GM06990 (cell line): Measurements from ENCODE around the gene VWA8.

Source experiments
- DNase-seq: peaks from one replicate; pipeline ENCODE4 v3.0.0-alpha.2; 2011; ENCODE audit not compliant: insufficient read length; ENCODE audit errors: extremely low read depth
- H3K27me3 ChIP-seq: replicated peaks from 2 replicates; pipeline ENCODE4 v1.6.0; 2011; ENCODE audit warnings: low read length; ENCODE audit not compliant: control insufficient read depth, insufficient read depth
- H3K36me3 ChIP-seq: 2 replicates; pipeline ENCODE4 v1.5.1; 2011; ENCODE audit warnings: low read length; ENCODE audit not compliant: control insufficient read depth, insufficient read depth
- H3K4me3 ChIP-seq: replicated peaks from 2 replicates; pipeline ENCODE4 v1.5.1; 2011; ENCODE audit warnings: low read depth, mild to moderate bottlenecking, control low read depth, low read length
- CTCF ChIP-seq: IDR thresholded peaks from 2 replicates; pipeline ENCODE4 v1.5.1; 2011; ENCODE audit warnings: low read length, control low read depth, mild to moderate bottlenecking, inconsistent platforms; ENCODE audit not compliant: insufficient read depth, poor library complexity, severe bottlenecking

The VWA8 gene

GRCh38 chr13:41562541-41563178 is 398.2 kb downstream of the VWA8 start:
- Histone ChIP-seq H3K27me3 (no peaks in the 10 kb centered on the region), H3K36me3 (no peaks in the 10 kb centered on the region), H3K4me3 (no peak overlapping the region)
- TF ChIP-seq CTCF: no peak
- DNase-seq: no peak

- no peaks in the 10 kb centered on the region for H3K36me3 ChIP-seq
- H3K27me3 ChIP-seq: no peaks in the 10 kb centered on the region
- TF ChIP-seq CTCF: no peak
- no peak for DNase-seq
- H3K4me3 ChIP-seq: no peak overlapping the region
Measured at GRCh38 chr13:41562083-41562482, 398.8 kb downstream of the VWA8 start.

GRCh38 chr13:41561170-41561569 is 399.7 kb downstream of the VWA8 start:
- DNase-seq: no peak
- H3K27me3 ChIP-seq: no peaks in the 10 kb centered on the region
- no peak for TF ChIP-seq CTCF
- no peak overlapping the region for H3K4me3 ChIP-seq
- H3K36me3 ChIP-seq: no peaks in the 10 kb centered on the region

- H3K27me3 ChIP-seq: no peaks in the 10 kb centered on the region
- DNase-seq: no peak
- H3K36me3 ChIP-seq: no peaks in the 10 kb centered on the region
- no peak for TF ChIP-seq CTCF
- no peak overlapping the region for H3K4me3 ChIP-seq
Measured at GRCh38 chr13:41558781-41559560, 401.9 kb downstream of the VWA8 start.

GRCh38 chr13:41557719-41558118 is 403.2 kb downstream of the VWA8 start:
- H3K27me3 ChIP-seq: no peaks in the 10 kb centered on the region
- no peak for DNase-seq
- H3K36me3 ChIP-seq: no peaks in the 10 kb centered on the region
- TF ChIP-seq CTCF: no peak
- no peak overlapping the region for H3K4me3 ChIP-seq
